ENCODE results near the gene SBK2. TPM values are rescaled to one million over a fixed set of nuclear protein-coding genes. Genes with fewer than 3 reads are reported as not detected.
A peak's percentile ranks its signal among the peaks of the same experiment; 100 is the strongest.

Gene SBK2
- total RNA-seq, 2 experiments from 2014 or later = not detected

DNA sequence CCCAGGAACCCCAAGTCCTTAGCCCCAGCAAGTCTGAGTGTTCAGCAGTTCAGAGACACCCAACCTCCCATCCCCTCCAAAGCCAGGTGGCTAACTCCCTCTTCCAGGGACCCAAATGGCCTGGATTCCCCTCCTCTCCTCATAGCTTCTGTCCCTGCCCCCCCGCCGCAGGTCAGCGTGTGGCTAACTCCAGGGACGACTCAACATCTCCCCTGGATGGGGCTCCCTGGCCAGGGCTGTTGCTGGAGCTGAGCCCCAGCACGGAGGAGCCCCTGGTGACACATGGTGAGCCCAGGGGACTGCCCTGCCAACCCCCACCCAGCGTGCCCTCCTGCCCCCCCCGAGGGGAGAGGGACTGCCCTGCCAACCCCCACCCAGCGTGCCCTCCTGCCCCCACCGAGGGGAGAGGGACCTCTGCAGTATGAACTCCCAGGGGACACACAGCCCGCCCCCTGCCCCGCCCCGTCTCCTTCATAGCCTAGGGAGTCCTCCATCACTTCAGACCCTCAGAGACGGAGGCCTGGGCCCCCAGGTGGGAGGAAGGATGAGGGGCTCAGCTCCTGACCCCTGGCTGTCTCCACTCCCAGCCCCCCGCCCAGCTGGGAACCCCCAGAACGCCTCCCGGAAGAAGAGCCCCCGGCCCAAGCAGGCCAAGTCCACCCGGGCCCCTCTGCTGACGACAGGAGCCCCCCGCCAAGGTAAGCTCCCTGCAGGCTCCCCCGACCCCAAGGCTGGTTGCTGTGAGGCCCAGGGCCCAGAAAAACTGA, 47.0 kb downstream of the SBK2 start:
- peaks cover 23% of the 10 kb centered on the region for H3K4me1 Mint-ChIP-seq
- no peak for DNase-seq
- no peaks in the 10 kb centered on the region for H3K9me3 Mint-ChIP-seq
- peaks cover 12% of the 10 kb centered on the region for H3K27me3 Mint-ChIP-seq
- H3K4me3 Mint-ChIP-seq = no peak overlapping the region
- H3K36me3 Mint-ChIP-seq = no peaks in the 10 kb centered on the region
- H3K27ac Mint-ChIP-seq = no peak overlapping the region

DNA sequence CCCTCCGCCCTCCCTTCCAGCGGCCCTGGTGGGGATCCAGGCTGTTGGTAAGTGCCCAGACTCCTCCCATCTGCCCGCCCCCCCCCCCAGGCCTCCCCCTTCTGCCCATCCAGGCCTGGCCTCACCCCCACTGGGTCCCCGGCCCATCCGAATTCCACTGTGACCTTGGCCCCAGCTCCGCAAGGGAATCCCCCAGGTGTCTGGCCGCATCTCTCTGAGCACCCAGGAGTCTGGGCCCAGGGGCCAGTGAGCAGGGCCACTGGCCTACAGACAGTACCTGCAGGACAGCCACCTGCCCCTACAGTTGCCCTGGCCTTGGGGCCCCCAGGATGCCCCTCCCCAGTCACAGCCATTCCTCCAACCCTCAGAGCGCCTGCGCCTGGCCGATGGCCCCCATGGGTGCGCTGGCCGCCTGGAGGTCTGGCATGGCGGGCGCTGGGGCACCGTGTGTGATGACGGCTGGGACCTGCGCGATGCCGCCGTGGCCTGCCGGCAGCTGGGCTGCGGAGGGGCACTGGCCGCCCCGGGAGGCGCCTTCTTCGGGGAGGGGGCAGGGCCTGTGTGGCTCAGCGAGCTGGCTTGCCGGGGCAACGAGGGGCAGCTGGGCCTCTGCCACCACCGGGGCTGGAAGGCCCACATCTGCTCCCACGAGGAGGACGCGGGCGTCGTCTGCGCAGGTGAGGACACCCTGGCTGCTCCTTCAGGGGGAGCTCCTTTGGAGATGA, 47.8 kb downstream of the SBK2 start:
- DNase-seq = no peak
- Mint-ChIP-seq H3K36me3 (no peaks in the 10 kb centered on the region), H3K4me1 (peaks cover 18% of the 10 kb centered on the region), H3K27ac (no peak overlapping the region), H3K9me3 (no peaks in the 10 kb centered on the region), H3K4me3 (no peak overlapping the region), H3K27me3 (peaks cover 12% of the 10 kb centered on the region)

DNA sequence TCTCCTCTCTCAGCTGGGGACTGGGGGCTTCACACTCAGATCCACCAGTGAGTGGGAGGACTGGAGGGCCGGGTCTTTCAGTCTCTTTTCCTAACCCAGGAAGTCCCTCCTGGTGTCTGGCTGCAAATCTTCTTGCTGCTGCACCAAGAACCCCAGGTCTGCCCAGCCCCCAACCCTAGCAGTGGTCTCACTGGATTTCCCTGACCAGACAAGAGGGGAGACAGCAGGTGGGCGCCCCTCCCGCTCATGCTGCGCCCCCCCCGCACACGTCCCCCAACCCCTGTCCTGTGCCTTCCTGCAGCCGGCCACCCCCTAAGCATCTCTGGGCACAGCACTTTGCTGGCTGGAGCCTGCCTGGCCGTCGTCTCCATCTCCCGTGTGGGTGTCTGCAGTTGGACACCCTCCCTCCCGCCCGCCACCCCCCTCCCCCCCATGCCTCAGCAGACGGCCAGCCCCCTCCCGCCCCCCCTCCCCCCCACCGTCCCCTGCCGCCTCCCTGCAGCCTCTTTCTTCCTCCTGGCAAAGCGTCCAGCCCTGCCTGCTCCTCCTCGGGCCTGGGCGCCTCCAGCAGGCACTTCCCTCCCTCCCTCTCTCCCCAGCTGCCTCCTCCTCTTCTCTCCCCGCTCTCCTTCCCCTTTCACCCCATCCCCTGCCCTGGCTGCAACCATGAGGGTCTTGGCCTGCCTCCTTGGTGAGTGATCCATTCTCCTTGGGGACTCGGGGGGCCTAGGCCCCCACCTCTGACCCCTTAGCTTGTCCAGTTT, 48.8 kb downstream of the SBK2 start, which contains the start of gene SSC5D:
SSC5D (plus strand) TSS at position 513 of the 764 bp plus-strand sequence; CDS start at position 667, 154 bp downstream.
- no peaks in the 10 kb centered on the region for H3K9me3 Mint-ChIP-seq
- peaks cover 18% of the 10 kb centered on the region for H3K4me1 Mint-ChIP-seq
- H3K36me3 Mint-ChIP-seq = no peaks in the 10 kb centered on the region
- H3K27me3 Mint-ChIP-seq = peaks cover 10% of the 10 kb centered on the region
- peak within 1 kb of the TSS; percentile 49 for H3K4me3 Mint-ChIP-seq
- peak within 1 kb of the TSS; percentile 64 for H3K27ac Mint-ChIP-seq
- DNase-seq = no peak

DNA sequence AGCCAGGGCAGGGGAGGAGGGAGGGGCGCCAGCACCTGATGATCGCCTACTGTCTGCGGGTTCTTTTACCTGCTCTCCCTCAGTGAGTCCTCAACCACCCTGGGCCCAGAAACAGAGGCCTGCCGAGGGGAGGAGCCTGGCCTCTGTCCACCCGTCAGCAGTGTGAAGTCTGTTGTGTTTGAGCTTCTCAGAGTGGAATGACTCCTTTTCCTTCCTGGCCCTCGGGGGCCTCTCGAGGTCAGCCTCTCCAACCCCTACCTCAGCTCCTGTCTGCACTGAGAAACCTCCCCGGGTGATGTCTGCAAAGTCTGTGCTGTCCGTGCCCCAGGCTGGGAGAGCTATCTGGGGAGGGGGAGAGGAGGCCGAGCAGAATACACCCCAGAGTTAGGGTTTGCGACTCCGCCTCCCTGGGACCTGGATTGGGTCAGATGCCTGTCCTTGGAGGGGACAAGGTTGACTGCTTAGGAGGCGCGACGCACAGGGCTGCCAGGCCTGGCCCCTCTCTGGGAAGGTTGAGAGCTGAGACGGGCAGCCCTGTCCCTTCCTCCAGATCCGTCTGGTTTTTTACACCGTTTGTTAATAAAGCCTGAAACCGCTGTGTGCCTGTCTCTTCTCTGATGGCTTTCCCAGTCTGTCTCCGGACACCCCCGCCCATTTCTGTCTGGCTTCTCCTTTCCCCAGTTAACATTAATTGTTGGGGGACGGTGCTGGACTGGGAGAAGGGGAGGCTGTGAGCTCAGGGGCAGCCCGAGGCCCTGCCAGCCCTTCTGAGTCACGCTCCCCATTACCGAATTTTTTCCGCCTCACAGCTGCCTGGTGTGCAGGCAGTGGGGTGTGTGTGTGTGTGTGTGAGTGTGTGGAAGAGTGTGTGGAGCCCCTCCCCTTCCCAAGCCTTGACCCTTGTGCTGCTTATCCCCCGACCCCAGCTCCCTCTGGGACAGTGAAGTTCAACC, 49.7 kb downstream of the SBK2 start:
- H3K9me3 Mint-ChIP-seq = no peaks in the 10 kb centered on the region
- peaks cover 6% of the 10 kb centered on the region for H3K27me3 Mint-ChIP-seq
- peak; percentile 75 for DNase-seq
- peaks cover 18% of the 10 kb centered on the region for H3K4me1 Mint-ChIP-seq
- H3K27ac Mint-ChIP-seq = peak overlapping the region; percentile 64
- peak overlapping the region; percentile 49 for H3K4me3 Mint-ChIP-seq
- H3K36me3 Mint-ChIP-seq = no peaks in the 10 kb centered on the region

DNA sequence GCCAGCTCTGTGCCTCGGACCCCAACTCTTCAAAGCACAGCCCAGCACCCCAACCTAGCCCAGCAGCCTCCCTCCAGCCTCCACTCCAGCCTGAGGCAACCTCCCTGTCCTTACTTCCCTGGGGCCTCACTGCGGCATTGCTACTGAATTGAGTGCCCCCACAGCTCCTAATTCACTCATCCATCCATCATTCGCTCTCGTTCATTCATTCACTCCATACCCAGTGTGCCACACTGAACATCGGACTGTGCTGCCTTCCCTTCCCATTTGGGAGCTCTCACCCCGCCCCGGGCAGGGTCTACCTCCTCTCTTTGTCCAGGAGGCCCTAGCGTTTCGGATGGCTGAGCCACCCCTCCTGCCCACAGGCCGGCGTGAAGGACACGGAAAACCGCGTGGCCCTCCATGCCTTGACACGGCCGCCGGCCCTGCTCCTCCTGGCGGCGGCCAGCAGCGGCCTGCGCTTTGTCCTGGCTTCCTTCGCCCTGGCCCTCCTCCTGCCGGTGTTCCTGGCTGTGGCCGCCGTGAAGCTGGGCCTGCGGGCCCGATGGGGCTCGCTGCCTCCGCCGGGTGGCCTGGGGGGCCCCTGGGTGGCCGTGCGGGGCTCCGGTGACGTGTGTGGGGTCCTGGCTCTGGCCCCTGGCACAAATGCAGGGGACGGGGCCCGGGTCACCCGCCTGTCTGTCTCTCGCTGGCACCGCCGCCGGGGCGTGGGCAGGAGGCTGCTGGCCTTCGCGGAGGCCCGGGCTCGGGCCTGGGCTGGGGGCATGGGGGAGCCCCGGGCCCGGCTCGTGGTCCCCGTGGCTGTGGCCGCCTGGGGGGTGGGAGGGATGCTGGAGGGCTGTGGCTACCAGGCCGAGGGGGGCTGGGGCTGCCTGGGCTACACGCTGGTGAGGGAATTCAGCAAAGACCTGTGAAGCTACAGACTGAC, 50.6 kb downstream of the SBK2 start:
- Mint-ChIP-seq H3K27me3 (no peaks in the 10 kb centered on the region), H3K27ac (peak overlapping the region; percentile 75), H3K9me3 (no peaks in the 10 kb centered on the region), H3K36me3 (no peaks in the 10 kb centered on the region), H3K4me3 (peak overlapping the region; percentile 84), H3K4me1 (peaks cover 18% of the 10 kb centered on the region)
- no peak for DNase-seq

DNA sequence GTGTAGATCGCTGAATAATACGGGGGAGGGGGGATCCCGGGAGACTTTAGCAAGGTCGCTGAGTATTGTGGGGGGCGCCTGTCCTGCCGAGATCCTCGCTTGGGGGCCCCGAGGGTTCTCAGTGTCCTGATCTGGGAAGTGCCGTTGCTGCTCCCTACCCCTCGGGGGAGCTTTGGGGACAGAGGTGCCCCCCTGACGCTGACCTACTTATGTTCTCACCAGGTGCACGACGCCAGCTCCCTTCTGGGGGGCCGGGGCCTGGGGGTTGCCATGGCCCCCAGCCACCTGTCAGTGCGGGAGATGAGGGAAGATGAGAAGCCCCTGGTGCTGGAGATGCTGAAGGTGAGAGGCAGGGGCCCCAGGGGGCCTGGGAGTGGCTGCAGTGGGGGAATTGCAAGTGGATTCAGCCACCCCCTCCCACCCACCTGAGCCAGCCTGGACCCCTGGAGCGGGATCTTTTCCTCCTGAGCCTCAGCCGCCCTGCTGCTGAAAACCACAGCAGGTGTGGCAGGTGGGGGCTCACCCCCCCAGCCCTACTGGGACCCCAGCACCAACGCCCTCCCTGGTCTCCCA, 51.4 kb downstream of the SBK2 start:
- H3K4me3 Mint-ChIP-seq = peak overlapping the region; percentile 84
- H3K4me1 Mint-ChIP-seq = peaks cover 18% of the 10 kb centered on the region
- DNase-seq = no peak
- peak overlapping the region; percentile 82 for H3K27ac Mint-ChIP-seq
- H3K9me3 Mint-ChIP-seq = no peaks in the 10 kb centered on the region
- no peaks in the 10 kb centered on the region for H3K27me3 Mint-ChIP-seq
- H3K36me3 Mint-ChIP-seq = no peaks in the 10 kb centered on the region

DNA sequence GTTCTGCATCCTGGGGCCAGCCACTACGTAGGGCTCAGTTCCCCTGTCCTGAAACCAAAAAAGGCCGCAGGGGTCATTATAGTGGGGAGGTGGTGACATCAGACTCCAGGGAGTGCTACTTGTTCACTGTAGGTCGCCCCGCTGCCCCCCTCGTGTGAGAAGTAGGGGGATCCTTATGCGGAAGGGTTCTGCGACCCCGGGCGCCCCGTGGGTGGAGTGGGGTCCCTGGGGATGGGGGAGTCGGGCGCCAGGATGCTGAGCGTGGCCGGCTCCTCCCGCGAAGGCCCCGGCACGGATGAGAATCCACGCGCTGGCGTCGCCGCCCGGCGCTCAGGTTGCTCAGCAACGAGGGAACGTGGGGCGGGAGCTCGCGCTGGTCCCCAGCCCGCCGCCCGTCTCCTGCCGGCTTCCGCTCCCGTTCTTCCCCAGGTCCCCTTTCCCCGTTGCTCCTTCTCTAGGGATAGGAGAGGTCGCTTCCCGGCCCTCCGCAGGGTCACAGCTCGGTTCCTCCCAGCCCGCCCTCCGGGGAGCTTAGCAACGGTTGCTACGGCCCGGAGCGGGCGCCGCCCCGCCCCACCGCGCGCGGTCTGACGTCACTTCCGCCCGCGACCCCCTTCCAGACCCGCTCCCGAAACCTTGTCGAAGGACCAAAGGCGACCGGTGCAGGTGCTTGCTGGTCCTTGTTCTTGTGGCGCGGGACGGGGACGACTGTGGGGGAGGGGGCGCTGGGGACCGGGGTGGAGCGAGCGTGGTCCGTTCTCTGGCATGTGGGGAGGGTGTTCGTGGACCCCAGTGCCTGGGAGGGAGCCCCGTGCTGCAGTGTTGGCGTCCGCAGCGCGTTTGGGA, 52.1 kb downstream of the SBK2 start, which contains the start of gene NAT14:
NAT14 (plus strand) TSS at position 596 of the 846 bp plus-strand sequence. CDS start 521 bp downstream, outside the sequence.
- Mint-ChIP-seq H3K27me3 (no peaks in the 10 kb centered on the region), H3K27ac (peak within 1 kb of the TSS; percentile 82), H3K4me3 (peak within 1 kb of the TSS; percentile 84), H3K9me3 (no peaks in the 10 kb centered on the region), H3K4me1 (peaks cover 21% of the 10 kb centered on the region), H3K36me3 (no peaks in the 10 kb centered on the region)
- DNase-seq = peak; percentile 80

DNA sequence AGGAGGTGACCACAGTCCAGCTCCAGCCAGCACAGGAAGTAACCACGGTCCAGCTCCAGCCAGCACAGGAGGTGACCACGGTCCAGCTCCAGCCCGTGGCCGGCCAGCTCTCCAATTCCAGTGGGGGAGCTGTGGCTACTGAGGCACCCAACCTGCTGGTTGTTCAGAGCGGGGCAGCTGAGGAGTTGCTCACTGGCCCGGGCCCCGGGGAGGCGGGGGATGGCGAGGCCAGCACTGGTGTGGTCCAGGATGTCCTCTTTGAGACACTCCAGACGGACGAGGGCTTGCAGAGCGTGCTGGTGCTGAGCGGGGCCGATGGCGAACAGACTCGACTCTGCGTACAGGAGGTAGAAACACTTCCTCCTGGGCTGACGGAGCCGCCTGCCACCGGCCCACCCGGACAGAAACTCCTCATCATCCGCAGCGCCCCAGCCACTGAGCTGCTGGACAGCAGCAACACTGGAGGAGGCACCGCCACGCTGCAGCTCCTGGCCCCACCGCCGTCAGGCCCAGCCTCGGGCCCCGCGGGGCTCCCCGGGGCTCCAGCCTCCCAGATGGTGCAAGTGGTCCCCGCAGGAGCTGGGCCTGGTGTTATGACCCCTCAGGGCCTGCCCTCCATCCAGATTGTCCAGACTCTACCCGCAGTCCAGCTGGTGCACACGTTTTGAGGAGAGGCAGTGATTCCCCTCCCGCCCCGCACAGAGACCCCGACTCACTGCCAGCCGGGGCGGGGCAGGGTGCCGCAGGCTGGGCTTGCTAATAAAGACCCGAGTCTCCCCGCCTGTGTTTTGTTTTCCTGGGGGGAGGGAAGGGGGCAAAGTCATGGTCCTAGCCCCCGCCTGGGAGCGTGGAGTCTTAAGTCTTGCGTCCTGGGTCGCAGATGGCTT, 53.0 kb downstream of the SBK2 start:
- Mint-ChIP-seq H3K27ac (no peak overlapping the region), H3K9me3 (no peaks in the 10 kb centered on the region), H3K4me1 (peaks cover 27% of the 10 kb centered on the region), H3K36me3 (no peaks in the 10 kb centered on the region), H3K4me3 (peak overlapping the region; percentile 61), H3K27me3 (no peaks in the 10 kb centered on the region)
- DNase-seq = no peak

DNA sequence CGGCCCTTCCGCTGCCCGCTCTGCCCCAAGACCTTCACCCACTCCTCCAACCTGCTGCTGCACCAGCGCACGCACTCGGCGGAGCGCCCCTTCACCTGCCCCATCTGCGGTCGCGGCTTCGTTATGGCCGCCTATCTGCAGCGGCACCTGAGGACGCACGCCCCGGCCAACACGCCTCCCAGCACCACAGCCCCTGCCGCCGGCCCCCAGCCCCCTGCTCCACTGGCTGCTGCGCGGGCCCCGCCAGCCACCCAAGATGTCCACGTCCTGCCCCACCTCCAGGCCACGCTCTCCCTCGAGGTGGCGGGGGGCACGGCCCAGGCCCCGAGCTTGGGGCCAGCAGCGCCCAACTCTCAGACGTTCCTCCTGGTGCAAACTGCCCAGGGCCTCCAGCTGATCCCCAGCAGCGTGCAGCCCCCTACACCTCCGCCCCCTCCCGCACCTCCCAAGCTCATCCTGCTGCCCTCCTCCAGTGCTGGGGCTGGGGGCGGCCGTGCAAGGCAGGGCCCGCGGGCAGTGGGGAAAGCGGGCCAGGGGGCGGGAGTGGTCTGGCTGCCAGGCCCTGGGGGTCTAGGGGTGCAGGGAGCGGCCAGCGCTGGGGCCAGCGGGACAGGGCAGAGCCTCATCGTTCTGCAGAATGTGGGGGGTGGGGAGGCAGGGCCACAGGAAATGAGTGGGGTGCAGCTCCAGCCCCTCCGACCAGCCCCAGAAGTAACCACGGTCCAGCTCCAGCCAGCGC, 53.8 kb downstream of the SBK2 start:
- peaks cover 34% of the 10 kb centered on the region for H3K4me1 Mint-ChIP-seq
- H3K27me3 Mint-ChIP-seq = no peaks in the 10 kb centered on the region
- peaks cover 2% of the 10 kb centered on the region for H3K36me3 Mint-ChIP-seq
- DNase-seq = no peak
- H3K9me3 Mint-ChIP-seq = no peaks in the 10 kb centered on the region
- H3K27ac Mint-ChIP-seq = no peak overlapping the region
- no peak overlapping the region for H3K4me3 Mint-ChIP-seq

DNA sequence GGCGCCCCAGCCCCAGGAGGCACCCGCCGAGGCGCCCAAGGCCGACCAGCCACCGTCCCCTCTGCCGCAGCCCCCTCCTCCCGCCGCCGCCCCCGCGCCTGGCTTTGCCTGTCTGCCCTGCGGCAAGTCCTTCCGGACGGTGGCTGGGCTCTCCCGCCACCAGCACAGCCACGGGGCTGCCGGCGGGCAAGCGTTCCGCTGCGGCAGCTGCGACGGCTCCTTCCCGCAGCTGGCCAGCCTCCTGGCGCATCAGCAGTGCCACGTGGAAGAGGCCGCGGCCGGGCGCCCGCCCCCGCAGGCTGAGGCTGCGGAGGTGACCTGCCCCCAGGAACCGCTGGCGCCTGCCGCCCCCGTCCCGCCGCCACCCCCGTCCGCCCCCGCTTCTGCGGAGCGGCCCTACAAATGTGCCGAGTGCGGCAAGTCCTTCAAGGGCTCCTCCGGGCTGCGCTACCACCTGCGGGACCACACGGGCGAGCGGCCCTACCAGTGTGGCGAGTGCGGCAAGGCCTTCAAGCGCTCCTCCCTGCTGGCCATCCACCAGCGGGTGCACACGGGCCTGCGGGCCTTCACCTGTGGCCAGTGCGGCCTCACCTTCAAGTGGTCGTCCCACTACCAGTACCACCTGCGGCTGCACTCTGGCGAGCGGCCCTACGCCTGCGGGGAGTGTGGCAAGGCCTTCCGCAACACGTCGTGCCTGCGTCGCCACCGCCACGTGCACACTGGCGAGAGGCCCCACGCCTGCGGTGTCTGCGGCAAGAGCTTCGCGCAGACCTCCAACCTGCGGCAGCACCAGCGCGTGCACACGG, 54.6 kb downstream of the SBK2 start:
- Mint-ChIP-seq H3K4me1 (peaks cover 35% of the 10 kb centered on the region), H3K27ac (no peak overlapping the region), H3K27me3 (no peaks in the 10 kb centered on the region), H3K36me3 (peaks cover 2% of the 10 kb centered on the region), H3K9me3 (no peaks in the 10 kb centered on the region), H3K4me3 (no peak overlapping the region)
- no peak for DNase-seq
